ENCODE measurements around the gene CCL22. TPM values are rescaled to one million over a fixed set of nuclear protein-coding genes. Genes with fewer than 3 reads are reported as not detected.
A peak's percentile ranks its signal among the peaks of the same experiment; 100 is the strongest.

CCL22 gene
- total RNA-seq, 4 donors from 2014 or later: not detected

- TF ChIP-seq POLR2A (IDR thresholded peaks at IDR 0.05; ENCODE audit: low read depth) (no peak), CTCF (IDR thresholded peaks at IDR 0.05) (no peak), POLR2AphosphoS5 (IDR thresholded peaks at IDR 0.05) (no peak), EP300 (IDR thresholded peaks at IDR 0.05) (no peak)
- no peak for DNase-seq (ENCODE audit: extremely low spot score)
- Histone ChIP-seq H3K4me1 (peaks cover 55 to 67% (median 65%) of the 10 kb centered on the region in 4 donors), H3K27me3 (no peaks in the 10 kb centered on the region), H3K27ac (replicated peaks in 1 of 4) (peak overlapping the region; percentile 72 to 95 (median 84)), H3K4me3 (no peak overlapping the region), H3K36me3 (peaks cover 4 to 20% (median 18%) of the 10 kb centered on the region in 4 donors), H3K9me3 (no peaks in the 10 kb centered on the region)
- 65% methylated on average over 8 of the region's 11 CpGs for WGBS
- intact Hi-C loops (cut with DNase I): no loop called here
These were observed 25.9 kb downstream of the CCL22 start for GRCh38 chr16:57384248-57385070.

DNA sequence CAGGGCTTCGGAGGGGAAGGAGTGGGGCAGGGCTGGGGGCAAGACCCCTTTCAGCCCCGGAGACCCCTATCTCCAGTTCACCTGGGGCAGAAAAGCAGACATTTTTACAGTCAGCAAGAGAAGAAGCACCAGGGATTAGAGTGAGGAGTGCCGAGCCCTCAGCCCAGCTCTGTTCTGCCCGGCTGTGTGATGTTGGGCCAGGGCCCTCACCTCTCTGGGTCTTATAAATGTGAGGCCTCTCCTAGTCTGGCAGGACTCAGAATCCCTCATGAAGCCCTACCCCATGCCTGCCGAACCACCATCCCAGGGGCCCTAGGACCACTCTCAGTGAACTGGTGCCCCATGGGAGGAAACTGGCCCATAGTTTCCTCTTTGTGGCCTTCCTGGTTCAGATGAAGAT, 26.5 kb downstream of the CCL22 start:
- 65% methylated on average over 5 of the region's 5 CpGs for WGBS
- intact Hi-C loops (cut with DNase I): no loop called here
- H3K4me3 ChIP-seq: no peak overlapping the region
- peak overlapping the region in 3 of 4 donors; percentile 74 to 95 (median 95) for H3K27ac ChIP-seq (replicated peaks in 1 of 4)
- H3K4me1 ChIP-seq: peaks cover 50 to 60% (median 59%) of the 10 kb centered on the region in 4 donors
- H3K9me3 ChIP-seq: no peaks in the 10 kb centered on the region
- TF ChIP-seq CTCF (IDR thresholded peaks at IDR 0.05) (no peak), POLR2AphosphoS5 (IDR thresholded peaks at IDR 0.05) (no peak), EP300 (IDR thresholded peaks at IDR 0.05) (no peak), POLR2A (IDR thresholded peaks at IDR 0.05; ENCODE audit: low read depth) (no peak)
- no peak for DNase-seq (ENCODE audit: extremely low spot score)
- H3K27me3 ChIP-seq: no peaks in the 10 kb centered on the region
- peaks cover 0 to 19% (median 16%) of the 10 kb centered on the region in 4 donors for H3K36me3 ChIP-seq

- Histone ChIP-seq H3K9me3 (no peaks in the 10 kb centered on the region), H3K4me3 (no peak overlapping the region), H3K27me3 (no peaks in the 10 kb centered on the region), H3K4me1 (peaks cover 41 to 57% (median 48%) of the 10 kb centered on the region in 4 donors), H3K36me3 (peaks cover 0 to 17% (median 13%) of the 10 kb centered on the region in 4 donors), H3K27ac (replicated peaks in 1 of 4) (no peak overlapping the region)
- WGBS: 78% methylated on average over 5 of the region's 5 CpGs
- TF ChIP-seq POLR2AphosphoS5 (IDR thresholded peaks at IDR 0.05): no peak
- TF ChIP-seq EP300 (IDR thresholded peaks at IDR 0.05): no peak
- no peak for TF ChIP-seq CTCF (IDR thresholded peaks at IDR 0.05)
- no peak for TF ChIP-seq POLR2A (IDR thresholded peaks at IDR 0.05; ENCODE audit: low read depth)
- intact Hi-C loops (cut with DNase I): no loop called here
- DNase-seq (ENCODE audit: extremely low spot score): no peak
These were observed 27.9 kb downstream of the CCL22 start for GRCh38 chr16:57386381-57386951.

DNA sequence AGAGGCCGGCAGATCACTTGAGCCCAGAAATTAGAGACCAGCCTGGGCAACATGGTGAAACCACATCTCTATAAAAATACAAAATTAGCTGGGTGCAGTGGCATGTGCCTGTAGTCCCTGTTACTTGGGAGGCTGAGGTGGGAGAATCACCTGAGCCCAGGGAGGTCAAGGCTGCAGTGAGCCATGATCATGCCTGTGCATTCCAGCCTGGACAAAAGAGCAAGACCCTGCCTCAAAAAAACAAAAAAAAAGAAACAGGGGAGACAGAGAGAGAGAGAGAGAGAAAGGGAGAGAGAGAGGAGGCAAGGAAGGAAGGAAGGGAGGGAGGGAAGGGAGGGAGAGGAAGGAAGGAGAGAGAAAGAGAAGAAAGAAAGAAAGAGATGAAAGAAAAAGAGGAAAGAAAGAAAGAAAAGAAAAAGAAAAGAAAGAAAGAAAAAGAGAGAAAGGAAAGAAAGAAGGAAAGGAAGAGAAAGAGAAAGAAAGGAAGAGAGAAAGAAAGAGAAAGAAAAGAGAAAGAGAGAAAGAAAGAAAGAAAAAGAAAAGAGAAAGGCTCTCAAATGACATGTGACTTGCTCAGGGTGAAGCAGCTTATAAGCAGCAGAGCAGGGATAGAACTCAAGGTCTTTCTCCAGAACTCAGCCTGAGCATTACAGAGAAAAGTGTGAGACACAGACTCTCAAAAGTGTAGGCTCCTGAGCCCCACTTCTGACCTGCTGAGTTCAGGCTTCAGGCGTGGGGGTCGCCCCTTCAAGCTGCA, 29.2 kb downstream of the CCL22 start:
- WGBS: 80% methylated on average over 3 of the region's 3 CpGs

More for the DNA sequence above, 29.2 kb downstream of the CCL22 start:
- TF ChIP-seq EP300 (IDR thresholded peaks at IDR 0.05): no peak
- TF ChIP-seq POLR2AphosphoS5 (IDR thresholded peaks at IDR 0.05): no peak
- no peak for TF ChIP-seq CTCF (IDR thresholded peaks at IDR 0.05)
- TF ChIP-seq POLR2A (IDR thresholded peaks at IDR 0.05; ENCODE audit: low read depth): no peak
- Histone ChIP-seq H3K27ac (replicated peaks in 1 of 4) (no peak overlapping the region), H3K27me3 (no peaks in the 10 kb centered on the region), H3K4me3 (no peak overlapping the region), H3K36me3 (peaks cover 0 to 5% (median 1%) of the 10 kb centered on the region in 4 donors), H3K9me3 (no peaks in the 10 kb centered on the region), H3K4me1 (peaks cover 39 to 54% (median 43%) of the 10 kb centered on the region in 4 donors)
- intact Hi-C loops (cut with DNase I): no loop called here
- DNase-seq (ENCODE audit: extremely low spot score): no peak

Data from esophagus muscularis mucosa (tissue), 4 donors.